Neural cell (in vitro differentiated cells): ENCODE measurements around the gene USP22. TPM values are rescaled to one million over a fixed set of nuclear protein-coding genes. Genes with fewer than 3 reads are reported as not detected.
A peak's percentile ranks its signal among the peaks of the same experiment; 100 is the strongest.

ENCODE experiments used
- H2AFZ ChIP-seq: fragments of 200-600, 300-800 bp; sonication (generic), shearing (Covaris generic); 2 replicates; pipeline ENCODE4 v1.6.0; 2014; ENCODE audit warnings: low read depth, mild to moderate bottlenecking, antibody characterized with exemption, low read length, moderate library complexity
- H3F3A ChIP-seq: fragments of 200-600 bp; shearing (Covaris generic); 2 replicates; pipeline ENCODE4 v1.6.1; 2016; ENCODE audit warnings: mild to moderate bottlenecking, moderate library complexity, mixed read lengths, antibody characterized with exemption, low read length; ENCODE audit not compliant: insufficient read depth, poor library complexity, severe bottlenecking
- H3K27ac ChIP-seq: fragments of 200-600, 300-800 bp; sonication (generic), shearing (Covaris generic); 2 replicates; pipeline ENCODE4 v1.5.1; 2014; ENCODE audit warnings: mild to moderate bottlenecking, low read length, moderate library complexity
- H3K27me3 ChIP-seq: fragments of 300-800, 200-600 bp; sonication (generic), shearing (Covaris generic); 2 replicates; pipeline ENCODE4 v1.6.0; 2014; ENCODE audit warnings: mild to moderate bottlenecking, low read depth, low read length, moderate library complexity; ENCODE audit not compliant: insufficient read depth
- H3K36me3 ChIP-seq: fragments of 300-800, 200-600 bp; sonication (generic), shearing (Covaris generic); 2 replicates; pipeline ENCODE4 v1.5.1; 2014; ENCODE audit warnings: mild to moderate bottlenecking, antibody characterized with exemption, low read length, moderate library complexity; ENCODE audit not compliant: insufficient read depth
- H3K4me2 ChIP-seq: fragments of 300-800, 200-600 bp; sonication (generic), shearing (Covaris generic); 2 replicates; pipeline ENCODE4 v1.6.0; 2014; ENCODE audit warnings: mild to moderate bottlenecking, low read length
- H3K4me3 ChIP-seq: fragments of 300-800, 200-600 bp; sonication (generic), shearing (Covaris generic); 2 replicates; pipeline ENCODE4 v1.5.1; 2014; ENCODE audit warnings: mild to moderate bottlenecking, low read length, moderate library complexity
- H3K79me2 ChIP-seq: fragments of 200-600 bp; shearing (Covaris generic); replicated peaks from 2 replicates; pipeline ENCODE4 v1.6.0; 2014; ENCODE audit warnings: mild to moderate bottlenecking, low read length, moderate library complexity; ENCODE audit not compliant: insufficient read depth
- H3K9ac ChIP-seq: fragments of 300-800, 200-600 bp; sonication (generic), shearing (Covaris generic); 2 replicates; pipeline ENCODE4 v1.6.1; 2016; ENCODE audit warnings: mild to moderate bottlenecking, low read length, mixed read lengths
- H3K9me2 ChIP-seq: fragments of 200-600 bp; shearing (Covaris generic); 2 replicates; pipeline ENCODE4 v1.6.1; 2016; ENCODE audit warnings: mild to moderate bottlenecking, low read length, mixed read lengths; ENCODE audit not compliant: insufficient read depth
- H3K9me3 ChIP-seq: fragments of 200-600, 300-800 bp; sonication (generic), shearing (Covaris generic); 2 replicates; pipeline ENCODE4 v1.6.1; 2016; ENCODE audit warnings: mild to moderate bottlenecking, mixed run types, low read length, moderate library complexity, mixed read lengths
- H4K20me1 ChIP-seq: fragments of 200-600 bp; shearing (Covaris generic); 2 replicates; pipeline ENCODE4 v1.6.1; 2016; ENCODE audit warnings: mild to moderate bottlenecking, mixed run types; ENCODE audit not compliant: insufficient read depth
- CTCF ChIP-seq: fragments of 450-650 bp; IDR thresholded peaks from 2 replicates; pipeline ENCODE4 v1.5.1; 2014; ENCODE audit warnings: antibody characterized with exemption, mild to moderate bottlenecking, moderate library complexity; ENCODE audit not compliant: poor library complexity, severe bottlenecking
- EP300 ChIP-seq: fragments of 450-650 bp; conservative IDR thresholded peaks from 2 replicates; pipeline ENCODE4 v1.6.1; 2014; ENCODE audit warnings: antibody characterized with exemption, mild to moderate bottlenecking, moderate library complexity; ENCODE audit not compliant: poor library complexity, severe bottlenecking
- EZH2 ChIP-seq: fragments of 200-600, 300-800 bp; shearing (Covaris generic), sonication (generic); IDR thresholded peaks from 2 replicates; pipeline ENCODE4 v1.6.1; 2014; ENCODE audit warnings: antibody characterized with exemption, low read length, borderline replicate concordance, mild to moderate bottlenecking; ENCODE audit not compliant: insufficient read depth, poor library complexity, severe bottlenecking
- MXI1 ChIP-seq: fragments of 450-650 bp; conservative IDR thresholded peaks from 2 replicates; pipeline ENCODE4 v1.6.1; 2014; ENCODE audit warnings: antibody characterized with exemption, mild to moderate bottlenecking; ENCODE audit not compliant: poor library complexity, severe bottlenecking
- POLR2AphosphoS5 ChIP-seq: IDR thresholded peaks from 2 replicates; pipeline ENCODE4 v1.6.1; 2012
- RAD21 ChIP-seq: fragments of 450-650 bp; conservative IDR thresholded peaks from 2 replicates; pipeline ENCODE4 v1.6.1; 2014; ENCODE audit warnings: antibody characterized with exemption, mild to moderate bottlenecking, moderate library complexity
- REST ChIP-seq: IDR thresholded peaks from 2 replicates; pipeline ENCODE4 v1.6.1; 2012; ENCODE audit warnings: borderline replicate concordance
- SMC3 ChIP-seq: fragments of 450-650 bp; conservative IDR thresholded peaks from 2 replicates; pipeline ENCODE4 v1.6.1; 2014; ENCODE audit warnings: antibody characterized with exemption, mild to moderate bottlenecking, moderate library complexity; ENCODE audit not compliant: poor library complexity
- TAF1 ChIP-seq: IDR thresholded peaks from 2 replicates; pipeline ENCODE4 v1.6.1; 2012; ENCODE audit warnings: low read depth
- polyA plus RNA-seq: library from polyadenylated mRNA; depleted of rRNA; stranded (reverse); fragments of >200 nt; gene quantifications from 2 replicates; pipeline ENCODE4 v1.2.3, GENCODE V29; 2014

USP22 gene
- polyA plus RNA-seq, 1 donor from 2014 or later = 269 TPM

GRCh38 chr17:21046216-21046615 is 3.4 kb upstream of the USP22 start:
- H3K4me2 ChIP-seq = no peak overlapping the region
- H4K20me1 ChIP-seq = peaks cover 9% of the 10 kb centered on the region
- H3K9me2 ChIP-seq = no peaks in the 10 kb centered on the region
- no peak overlapping the region for H3K4me3 ChIP-seq
- no peak for TF ChIP-seq EP300
- TF ChIP-seq SMC3 = no peak
- TF ChIP-seq RAD21 = no peak
- no peak for TF ChIP-seq CTCF
- TF ChIP-seq POLR2AphosphoS5 = no peak
- H2AFZ ChIP-seq = no peak overlapping the region
- peaks cover 8% of the 10 kb centered on the region for H3F3A ChIP-seq
- H3K27me3 ChIP-seq = no peaks in the 10 kb centered on the region
- no peaks in the 10 kb centered on the region for H3K9me3 ChIP-seq
- H3K27ac ChIP-seq = no peak overlapping the region
- no peak overlapping the region for H3K9ac ChIP-seq
- peaks cover 14% of the 10 kb centered on the region for H3K79me2 ChIP-seq
- no peaks in the 10 kb centered on the region for H3K36me3 ChIP-seq

- Histone ChIP-seq H3K4me3 (no peak overlapping the region), H3F3A (peaks cover 8% of the 10 kb centered on the region), H3K27me3 (no peaks in the 10 kb centered on the region), H3K4me2 (no peak overlapping the region), H3K36me3 (no peaks in the 10 kb centered on the region), H2AFZ (no peak overlapping the region), H3K9me2 (no peaks in the 10 kb centered on the region), H3K79me2 (peaks cover 27% of the 10 kb centered on the region), H3K27ac (peak overlapping the region; percentile 98), H3K9ac (no peak overlapping the region), H3K9me3 (no peaks in the 10 kb centered on the region), H4K20me1 (peaks cover 22% of the 10 kb centered on the region)
- TF ChIP-seq RAD21 (no peak), SMC3 (no peak)
Observed at GRCh38 chr17:21044971-21045370, 2.2 kb upstream of the USP22 start.

- Histone ChIP-seq H3K9me3 (no peaks in the 10 kb centered on the region), H3K36me3 (no peaks in the 10 kb centered on the region), H3K27ac (peak overlapping the region; percentile 98), H3K27me3 (no peaks in the 10 kb centered on the region), H3F3A (peaks cover 8% of the 10 kb centered on the region), H4K20me1 (peaks cover 32% of the 10 kb centered on the region), H3K4me3 (peak overlapping the region; percentile 74), H2AFZ (peak overlapping the region; percentile 11), H3K9ac (peak overlapping the region; percentile 95), H3K79me2 (peaks cover 39% of the 10 kb centered on the region), H3K9me2 (no peaks in the 10 kb centered on the region), H3K4me2 (peak overlapping the region; percentile 86)
- TF ChIP-seq TAF1 (peak; percentile 24), RAD21 (peak; percentile 69), CTCF (peak; percentile 98), EP300 (peak; percentile 89), REST (peak; percentile 84), EZH2 (no peak), SMC3 (peak; percentile 70), POLR2AphosphoS5 (peak; percentile 90), MXI1 (peak; percentile 74)
Observed at GRCh38 chr17:21043296-21044232, 753 bp upstream of the USP22 start.
